ENCODE results near the gene ADAMTSL1.

The ADAMTSL1 gene

DNA sequence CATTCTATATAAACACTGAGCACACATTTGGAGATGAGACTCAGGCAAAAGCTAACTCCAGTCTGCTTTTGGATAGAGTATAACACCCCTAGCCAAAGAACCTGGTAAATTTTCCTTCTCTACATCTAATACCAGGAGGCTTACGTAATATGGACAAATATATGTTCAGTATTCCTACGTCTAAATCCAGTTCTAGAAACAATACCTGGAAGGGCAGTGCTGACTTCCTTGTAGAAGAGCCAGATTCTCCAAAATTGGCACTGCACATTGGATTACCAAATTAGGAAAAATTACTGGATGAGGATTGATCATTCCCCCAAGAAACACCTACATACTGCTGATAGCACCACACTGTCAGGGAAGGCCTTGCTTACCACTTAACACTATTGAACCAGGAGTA, 311.7 kb downstream of the ADAMTSL1 start:
- H3K9me3 ChIP-seq (ENCODE audit: control insufficient read depth, low read length), result no peaks in the 10 kb centered on the region
- no peaks in the 10 kb centered on the region for H3K36me3 ChIP-seq (ENCODE audit: control insufficient read depth, insufficient read depth, low read length)
- no peaks in the 10 kb centered on the region for H3K4me1 ChIP-seq (ENCODE audit: control insufficient read depth, insufficient read depth, low read length)
- no peak overlapping the region for H3K9ac ChIP-seq (ENCODE audit: low read length)
- H3K4me3 ChIP-seq (ENCODE audit: low read length), result no peak overlapping the region
- H3K27me3 ChIP-seq (ENCODE audit: control insufficient read depth, insufficient read depth, low read length), result no peaks in the 10 kb centered on the region

DNA sequence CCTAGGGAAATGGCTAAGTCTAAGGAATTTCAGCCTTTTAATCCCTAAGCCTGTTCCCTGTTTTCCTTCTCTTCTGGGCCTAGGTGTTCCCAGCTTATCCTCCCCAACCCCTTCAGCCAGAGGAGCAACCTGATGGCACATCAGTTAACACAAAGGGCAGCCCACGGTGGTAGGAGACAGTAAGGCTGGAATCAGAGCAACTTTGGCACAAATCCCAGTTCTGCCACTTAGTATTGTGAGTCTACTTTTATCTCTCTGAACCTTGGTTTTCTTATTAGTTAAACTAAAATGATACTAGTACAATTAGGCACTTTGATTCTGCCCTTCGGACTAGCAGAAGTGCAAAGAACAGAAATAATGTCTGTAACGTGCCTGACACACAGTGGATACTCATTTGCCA, 312.2 kb downstream of the ADAMTSL1 start:
- Histone ChIP-seq H3K9ac (ENCODE audit: low read length) (no peak overlapping the region), H3K4me3 (ENCODE audit: low read length) (no peak overlapping the region), H3K9me3 (ENCODE audit: control insufficient read depth, low read length) (no peaks in the 10 kb centered on the region), H3K27me3 (ENCODE audit: control insufficient read depth, insufficient read depth, low read length) (no peaks in the 10 kb centered on the region), H3K4me1 (ENCODE audit: control insufficient read depth, insufficient read depth, low read length) (no peaks in the 10 kb centered on the region), H3K36me3 (ENCODE audit: control insufficient read depth, insufficient read depth, low read length) (no peaks in the 10 kb centered on the region)

DNA sequence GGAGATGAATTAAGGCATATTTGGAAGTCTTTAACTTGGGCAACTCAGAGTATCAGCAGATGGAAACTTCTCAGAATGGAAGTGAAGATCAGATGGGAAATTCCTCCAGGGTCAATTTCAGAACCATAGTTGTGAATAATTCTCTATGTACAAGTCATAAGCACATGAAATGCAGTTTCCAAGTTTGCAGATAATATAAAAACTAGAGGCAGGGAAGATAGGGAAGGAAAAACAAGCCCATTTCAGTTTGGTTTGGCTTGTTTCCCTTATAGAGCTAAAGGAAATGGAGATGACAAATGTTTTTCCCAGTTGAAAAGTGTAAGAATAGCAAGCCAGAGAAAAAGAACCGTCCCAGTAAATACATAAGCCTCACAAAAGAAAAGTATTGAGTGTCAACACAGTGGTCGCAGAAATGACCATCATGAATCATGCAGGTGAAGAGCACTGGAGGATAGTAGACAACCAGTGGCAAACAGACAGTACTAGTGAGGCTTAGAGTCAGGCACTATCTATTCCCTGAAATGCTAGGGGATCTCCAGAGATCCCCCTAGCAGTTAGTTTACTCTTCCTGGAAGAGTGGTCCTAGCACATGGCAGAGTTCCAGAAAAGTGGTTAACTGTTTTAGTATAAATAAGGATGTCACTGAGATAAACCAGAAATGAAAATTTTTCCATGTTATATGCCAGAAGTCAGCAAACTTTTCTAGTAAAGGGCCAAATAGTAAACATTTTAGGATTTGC, 313.1 kb downstream of the ADAMTSL1 start:
- Histone ChIP-seq H3K4me3 (ENCODE audit: low read length) (no peak overlapping the region), H3K36me3 (ENCODE audit: control insufficient read depth, insufficient read depth, low read length) (no peaks in the 10 kb centered on the region), H3K9ac (ENCODE audit: low read length) (no peak overlapping the region), H3K9me3 (ENCODE audit: control insufficient read depth, low read length) (no peaks in the 10 kb centered on the region), H3K4me1 (ENCODE audit: control insufficient read depth, insufficient read depth, low read length) (no peaks in the 10 kb centered on the region), H3K27me3 (ENCODE audit: control insufficient read depth, insufficient read depth, low read length) (no peaks in the 10 kb centered on the region)

DNA sequence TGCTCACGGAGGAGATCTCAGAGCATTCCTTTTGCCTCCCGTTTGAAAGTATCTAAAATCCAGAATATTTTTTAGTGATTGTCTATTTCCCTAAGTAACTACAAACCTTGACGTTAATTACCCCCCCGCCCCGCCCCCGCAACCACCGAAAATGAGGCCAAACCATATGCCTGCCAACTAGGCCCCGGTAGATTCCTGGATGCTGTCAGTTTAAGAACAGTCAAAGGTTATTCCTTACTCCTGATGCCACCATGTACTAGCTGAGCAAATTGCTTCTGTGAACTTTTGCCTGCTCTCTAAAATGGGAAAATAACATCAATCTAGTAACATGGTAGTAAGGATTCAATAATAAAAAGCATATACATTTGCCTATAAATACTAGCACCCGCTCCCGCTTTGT, 314.3 kb downstream of the ADAMTSL1 start:
- Histone ChIP-seq H3K9ac (ENCODE audit: low read length) (no peak overlapping the region), H3K4me1 (ENCODE audit: control insufficient read depth, insufficient read depth, low read length) (no peaks in the 10 kb centered on the region), H3K9me3 (ENCODE audit: control insufficient read depth, low read length) (no peaks in the 10 kb centered on the region), H3K27me3 (ENCODE audit: control insufficient read depth, insufficient read depth, low read length) (no peaks in the 10 kb centered on the region), H3K36me3 (ENCODE audit: control insufficient read depth, insufficient read depth, low read length) (no peaks in the 10 kb centered on the region), H3K4me3 (ENCODE audit: low read length) (no peak overlapping the region)

DNA sequence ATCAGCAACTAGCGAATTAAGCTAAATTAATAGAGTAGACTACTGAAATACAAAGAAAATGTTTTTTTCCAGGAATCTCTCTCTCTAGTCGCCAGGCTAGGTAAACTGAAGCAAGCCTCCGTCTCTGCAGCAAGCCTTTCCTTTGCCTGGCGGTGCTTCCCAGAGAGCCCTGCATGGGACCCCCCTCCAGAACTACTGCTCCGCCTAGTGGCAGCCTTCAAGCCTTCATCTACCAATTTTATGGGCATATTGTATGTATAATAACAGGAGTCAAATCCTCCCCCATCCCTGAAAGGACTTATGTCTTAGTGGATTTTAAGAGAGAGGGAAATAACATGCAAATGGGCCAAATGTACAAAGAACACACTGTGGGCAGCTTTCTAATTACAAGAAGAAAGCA, 317.1 kb downstream of the ADAMTSL1 start:
- Histone ChIP-seq H3K9ac (ENCODE audit: low read length) (no peak overlapping the region), H3K27me3 (ENCODE audit: control insufficient read depth, insufficient read depth, low read length) (no peaks in the 10 kb centered on the region), H3K9me3 (ENCODE audit: control insufficient read depth, low read length) (no peaks in the 10 kb centered on the region), H3K4me1 (ENCODE audit: control insufficient read depth, insufficient read depth, low read length) (no peaks in the 10 kb centered on the region), H3K36me3 (ENCODE audit: control insufficient read depth, insufficient read depth, low read length) (no peaks in the 10 kb centered on the region), H3K4me3 (ENCODE audit: low read length) (no peak overlapping the region)

DNA sequence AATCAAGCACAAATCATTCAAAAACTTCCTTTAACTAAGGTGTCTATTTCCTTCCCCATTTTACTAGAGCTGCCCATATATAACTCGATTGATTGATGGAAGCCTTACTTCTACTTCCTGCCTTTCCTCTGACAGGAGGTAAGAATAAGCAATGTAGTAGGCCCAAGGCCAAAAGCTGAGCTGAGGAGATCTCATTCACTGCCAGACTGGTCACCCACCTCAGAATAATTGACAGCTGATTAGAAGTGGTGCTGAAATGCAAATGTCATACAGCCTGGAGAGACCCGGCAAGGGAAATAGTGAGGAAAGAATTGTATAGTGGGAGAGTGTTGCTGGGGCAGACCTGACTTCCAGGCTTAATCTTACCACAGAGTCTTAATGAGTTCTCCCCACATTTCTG, 319.2 kb downstream of the ADAMTSL1 start:
- Histone ChIP-seq H3K4me3 (ENCODE audit: low read length) (no peak overlapping the region), H3K9me3 (ENCODE audit: control insufficient read depth, low read length) (no peaks in the 10 kb centered on the region), H3K4me1 (ENCODE audit: control insufficient read depth, insufficient read depth, low read length) (no peaks in the 10 kb centered on the region), H3K9ac (ENCODE audit: low read length) (no peak overlapping the region), H3K36me3 (ENCODE audit: control insufficient read depth, insufficient read depth, low read length) (no peaks in the 10 kb centered on the region), H3K27me3 (ENCODE audit: control insufficient read depth, insufficient read depth, low read length) (no peaks in the 10 kb centered on the region)

DNA sequence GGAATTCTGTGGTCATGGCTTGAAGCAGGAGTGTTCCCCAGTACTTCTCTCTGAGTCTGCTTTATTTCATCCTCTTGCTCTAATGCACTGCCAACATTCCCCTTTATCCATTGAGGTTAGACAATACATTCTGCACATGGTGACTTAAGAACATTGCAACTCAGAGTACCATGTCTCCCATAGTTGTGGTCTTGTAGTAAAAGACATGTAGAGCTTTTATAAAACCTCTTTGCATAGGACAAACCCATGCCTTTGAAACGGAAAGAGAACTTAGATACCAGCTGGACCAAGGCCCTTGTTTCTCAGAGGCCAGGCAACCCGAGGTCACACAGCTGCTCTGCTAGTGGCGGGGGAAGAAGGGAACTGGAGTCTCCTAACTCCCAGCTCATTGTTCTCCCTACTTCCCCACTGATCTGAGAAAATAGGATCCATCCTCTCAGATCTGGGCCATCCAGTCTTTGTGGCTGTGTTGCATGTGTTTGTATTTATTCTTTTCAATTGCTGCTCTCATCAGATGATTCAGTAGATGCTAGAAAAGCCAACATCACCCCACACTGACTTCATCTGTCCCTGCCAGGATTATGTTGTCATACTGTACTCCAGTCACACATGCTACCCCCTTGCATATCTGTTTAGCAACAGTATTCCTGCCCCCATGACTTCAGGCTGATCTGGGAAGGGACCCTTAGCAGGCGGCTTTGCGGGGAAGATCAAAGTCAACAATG, 322.2 kb downstream of the ADAMTSL1 start:
- H3K9me3 ChIP-seq (ENCODE audit: control insufficient read depth, low read length), result no peaks in the 10 kb centered on the region
- no peak overlapping the region for H3K9ac ChIP-seq (ENCODE audit: low read length)
- H3K4me3 ChIP-seq (ENCODE audit: low read length), result no peak overlapping the region
- H3K36me3 ChIP-seq (ENCODE audit: control insufficient read depth, insufficient read depth, low read length), result no peaks in the 10 kb centered on the region
- H3K27me3 ChIP-seq (ENCODE audit: control insufficient read depth, insufficient read depth, low read length), result no peaks in the 10 kb centered on the region
- no peaks in the 10 kb centered on the region for H3K4me1 ChIP-seq (ENCODE audit: control insufficient read depth, insufficient read depth, low read length)

DNA sequence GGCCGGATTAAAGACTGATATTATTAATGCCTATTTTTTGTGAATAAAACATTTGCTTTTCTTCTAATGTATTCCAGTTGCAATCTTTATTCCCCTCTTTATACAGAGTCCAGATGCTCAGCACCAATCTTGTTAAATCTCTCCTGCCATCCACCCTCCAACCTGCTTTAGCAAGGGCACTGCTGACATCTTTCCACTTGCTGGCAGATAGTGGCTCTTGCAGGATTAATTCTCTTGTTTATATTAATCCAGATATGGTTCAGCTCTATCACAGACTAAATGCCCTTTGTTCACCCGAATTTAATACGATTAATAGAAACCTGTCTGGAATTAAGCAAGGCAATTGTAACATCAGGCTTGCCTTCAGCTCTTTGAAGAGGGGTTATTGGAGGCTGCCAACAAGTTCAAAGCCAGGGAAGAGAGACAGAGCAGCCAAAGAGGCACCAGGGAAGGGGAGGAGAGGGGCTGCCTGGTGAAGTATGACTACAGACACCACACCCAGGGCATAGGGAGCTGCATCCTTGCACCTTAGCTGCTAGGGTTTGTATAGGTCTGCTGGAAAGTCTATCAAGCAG, 322.8 kb downstream of the ADAMTSL1 start:
- no peak overlapping the region for H3K4me3 ChIP-seq (ENCODE audit: low read length)
- H3K4me1 ChIP-seq (ENCODE audit: control insufficient read depth, insufficient read depth, low read length), result no peaks in the 10 kb centered on the region
- H3K9me3 ChIP-seq (ENCODE audit: control insufficient read depth, low read length), result no peaks in the 10 kb centered on the region
- no peaks in the 10 kb centered on the region for H3K27me3 ChIP-seq (ENCODE audit: control insufficient read depth, insufficient read depth, low read length)
- no peak overlapping the region for H3K9ac ChIP-seq (ENCODE audit: low read length)
- H3K36me3 ChIP-seq (ENCODE audit: control insufficient read depth, insufficient read depth, low read length), result no peaks in the 10 kb centered on the region

DNA sequence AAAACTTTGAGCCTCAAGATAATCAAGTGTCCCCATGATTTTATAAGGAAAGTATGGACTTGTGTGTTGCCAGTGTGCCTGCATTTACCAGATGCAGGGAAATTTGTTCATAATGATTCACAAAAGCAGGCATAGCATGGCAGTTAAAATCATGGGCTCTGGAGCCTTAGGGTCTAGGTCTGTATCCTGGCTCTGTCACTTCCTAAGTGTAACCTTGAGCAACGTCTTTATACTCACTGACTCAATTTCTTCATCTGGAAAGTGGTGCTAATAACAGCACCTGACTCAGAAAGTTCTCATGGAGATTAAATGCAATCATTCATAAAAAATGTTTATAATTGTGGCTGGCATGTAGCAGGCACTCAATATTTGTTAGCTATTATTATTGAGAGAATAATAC, 324.2 kb downstream of the ADAMTSL1 start:
- Histone ChIP-seq H3K27me3 (ENCODE audit: control insufficient read depth, insufficient read depth, low read length) (no peaks in the 10 kb centered on the region), H3K9me3 (ENCODE audit: control insufficient read depth, low read length) (no peaks in the 10 kb centered on the region), H3K36me3 (ENCODE audit: control insufficient read depth, insufficient read depth, low read length) (no peaks in the 10 kb centered on the region), H3K9ac (ENCODE audit: low read length) (no peak overlapping the region), H3K4me3 (ENCODE audit: low read length) (no peak overlapping the region), H3K4me1 (ENCODE audit: control insufficient read depth, insufficient read depth, low read length) (no peaks in the 10 kb centered on the region)

DNA sequence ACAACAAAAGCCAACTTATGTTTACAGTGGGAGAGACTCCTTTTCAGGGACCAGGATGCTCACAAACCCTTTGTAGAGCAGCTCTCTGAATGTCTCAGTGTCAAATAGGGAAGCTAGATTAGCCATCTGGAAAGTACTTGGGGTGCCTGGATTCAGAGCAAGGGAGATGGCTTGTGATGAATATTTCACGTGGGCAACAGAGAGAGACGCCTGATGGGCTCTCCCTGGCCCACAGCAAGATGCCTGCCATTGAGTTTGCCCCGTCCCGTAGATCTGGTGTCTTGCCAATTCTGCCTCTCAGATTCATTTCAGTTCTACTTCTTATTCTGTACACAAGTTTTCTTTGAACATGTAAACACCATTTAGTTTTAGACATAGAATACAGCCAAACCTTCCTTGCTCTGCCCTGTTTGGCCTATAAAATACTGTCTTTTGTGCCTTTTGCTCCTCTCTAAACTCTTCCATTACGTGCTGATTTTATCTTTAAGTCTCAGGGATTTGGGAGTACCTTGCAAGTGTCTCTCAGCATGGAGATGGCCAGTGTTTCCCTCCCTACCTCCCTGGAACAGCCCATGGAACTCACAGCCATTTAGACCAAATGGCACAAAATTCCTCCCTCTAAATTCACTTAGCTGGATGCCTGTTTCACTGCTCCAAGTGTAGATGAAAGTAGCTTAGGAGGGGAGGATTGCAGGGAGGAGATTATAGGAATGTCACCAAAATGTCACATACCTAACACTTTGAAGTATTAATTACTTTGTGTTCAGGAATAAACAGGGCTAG, 324.7 kb downstream of the ADAMTSL1 start:
- H3K4me3 ChIP-seq (ENCODE audit: low read length), result no peak overlapping the region
- H3K27me3 ChIP-seq (ENCODE audit: control insufficient read depth, insufficient read depth, low read length), result no peaks in the 10 kb centered on the region
- H3K36me3 ChIP-seq (ENCODE audit: control insufficient read depth, insufficient read depth, low read length), result no peaks in the 10 kb centered on the region
- no peaks in the 10 kb centered on the region for H3K9me3 ChIP-seq (ENCODE audit: control insufficient read depth, low read length)
- no peak overlapping the region for H3K9ac ChIP-seq (ENCODE audit: low read length)
- no peaks in the 10 kb centered on the region for H3K4me1 ChIP-seq (ENCODE audit: control insufficient read depth, insufficient read depth, low read length)

DNA sequence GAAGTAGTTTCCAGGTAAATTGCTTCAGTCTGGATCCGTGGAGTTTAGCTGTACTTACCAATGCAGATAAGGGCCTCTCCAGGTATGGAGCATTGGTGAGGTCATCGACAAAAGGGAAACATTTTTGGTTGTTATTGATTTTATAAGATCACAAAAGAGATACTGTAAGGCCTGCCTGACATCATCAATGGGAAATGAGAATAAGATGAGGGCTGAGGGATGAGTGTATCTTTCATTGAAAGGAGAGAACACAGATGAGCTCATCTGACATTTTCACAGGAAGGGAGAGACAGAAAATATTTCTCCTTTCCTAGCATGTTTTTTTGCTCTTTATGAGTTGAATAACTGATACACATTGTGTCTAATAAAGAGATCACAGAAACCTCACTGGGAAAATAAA, 325.5 kb downstream of the ADAMTSL1 start:
- Histone ChIP-seq H3K9me3 (ENCODE audit: control insufficient read depth, low read length) (no peaks in the 10 kb centered on the region), H3K36me3 (ENCODE audit: control insufficient read depth, insufficient read depth, low read length) (no peaks in the 10 kb centered on the region), H3K9ac (ENCODE audit: low read length) (no peak overlapping the region), H3K27me3 (ENCODE audit: control insufficient read depth, insufficient read depth, low read length) (no peaks in the 10 kb centered on the region), H3K4me3 (ENCODE audit: low read length) (no peak overlapping the region), H3K4me1 (ENCODE audit: control insufficient read depth, insufficient read depth, low read length) (no peaks in the 10 kb centered on the region)

DNA sequence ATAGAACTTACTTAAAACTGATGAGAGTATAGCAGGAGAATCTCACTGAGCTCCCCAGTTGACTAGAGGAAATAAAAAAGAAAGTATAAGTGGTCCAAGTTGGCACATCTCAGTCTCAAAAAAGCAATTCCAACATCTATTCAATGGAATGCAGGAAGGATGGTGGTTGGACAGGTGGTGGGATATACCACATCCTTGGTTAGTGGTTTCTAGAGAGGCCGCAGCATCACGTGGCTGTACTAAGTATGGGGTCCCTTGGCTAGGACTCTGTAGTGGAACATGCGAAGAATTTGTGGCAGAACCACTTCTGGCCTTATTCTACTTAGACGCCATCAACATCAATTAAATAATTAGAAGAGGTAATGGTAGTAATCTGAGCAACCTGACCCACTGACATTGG, 326.6 kb downstream of the ADAMTSL1 start:
- Histone ChIP-seq H3K27me3 (ENCODE audit: control insufficient read depth, insufficient read depth, low read length) (no peaks in the 10 kb centered on the region), H3K4me3 (ENCODE audit: low read length) (no peak overlapping the region), H3K4me1 (ENCODE audit: control insufficient read depth, insufficient read depth, low read length) (no peaks in the 10 kb centered on the region), H3K36me3 (ENCODE audit: control insufficient read depth, insufficient read depth, low read length) (no peaks in the 10 kb centered on the region), H3K9ac (ENCODE audit: low read length) (no peak overlapping the region), H3K9me3 (ENCODE audit: control insufficient read depth, low read length) (no peaks in the 10 kb centered on the region)

Data from mucosa of stomach (tissue), 1 donor.